Testis (tissue), 3 donors: ENCODE measurements around the gene MCC. TPM values are rescaled to one million over a fixed set of nuclear protein-coding genes. Genes with fewer than 3 reads are reported as not detected.

Experiments used
- DNase-seq: peaks from one replicate; pipeline ENCODE4 v3.0.0-alpha.2; 2019
- H3K27ac ChIP-seq, 2 donors: fragments of 200-600 bp; sonication (generic); one replicate each; pipeline ENCODE4 v1.5.1; 2019
- H3K27me3 ChIP-seq: fragments of 200-600 bp; sonication (generic); one replicate; pipeline ENCODE4 v1.5.1; 2019
- H3K36me3 ChIP-seq: fragments of 200-600 bp; sonication (generic); one replicate; pipeline ENCODE4 v1.5.1; 2017; ENCODE audit warnings: low read depth; ENCODE audit errors: missing control alignments
- H3K4me1 ChIP-seq: fragments of 200-600 bp; sonication (generic); one replicate; pipeline ENCODE4 v1.5.1; 2019
- H3K4me3 ChIP-seq, 2 donors: fragments of 200-600 bp; sonication (generic); one replicate each; pipeline ENCODE4 v1.5.1; 2017 to 2019
- H3K9me3 ChIP-seq: fragments of 200-600 bp; sonication (generic); one replicate; pipeline ENCODE4 v1.5.1; 2017
- POLR2A ChIP-seq: fragments of 450-650 bp; IDR thresholded peaks from one replicate; pipeline ENCODE4 v1.6.1; 2017; ENCODE audit warnings: antibody characterized with exemption, mild to moderate bottlenecking, moderate library complexity
- WGBS, 2 donors: methylation state at CpG; one replicate each; pipeline ENCODE4 v1.1.5; 2018; 5-methylcytosine and 5-hydroxymethylcytosine counted together
- intact Hi-C: fragments of 100-400 bp; cut with DNase I; formaldehyde crosslinking; loops from one replicate; pipeline ENCODE4 v1.15.1; 2023; ENCODE audit warnings: low total_unique reads
- polyA plus RNA-seq: library from polyadenylated mRNA; stranded (reverse); fragments of 350-450 nt; fragmentation: Illumina TruSeq; extraction: RNeasy Lipid Tissue Mini Kit (QIAGEN cat#74804); gene quantifications from one replicate; pipeline ENCODE4 v1.2.3, GENCODE V29; 2014; ENCODE audit warnings: low read depth, low replicate concordance; ENCODE audit not compliant: insufficient read depth
- total RNA-seq, 2 donors: library from RNA; depleted of rRNA; stranded (reverse); fragments of >200 nt; gene quantifications; one replicate each; pipeline ENCODE4 v1.2.3, GENCODE V29; 2016
- TF ChIP-seq, protein P1 (sequence below), 3 experiments: fragments of 450-650 bp in 2 of 3; fragments of 200-600 bp in 1 of 3; sonication (generic) in 1 of 3; IDR thresholded peaks; one replicate each; pipeline ENCODE4 v1.5.1; 2016 to 2019; ENCODE audit warnings: antibody characterized with exemption in 3 of 3, mild to moderate bottlenecking in 2 of 3, moderate library complexity in 1 of 3

The MCC gene
- total and polyA plus RNA-seq, 3 donors from 2014 or later = 7.1 to 23.7 (median 21.4) TPM

DNA sequence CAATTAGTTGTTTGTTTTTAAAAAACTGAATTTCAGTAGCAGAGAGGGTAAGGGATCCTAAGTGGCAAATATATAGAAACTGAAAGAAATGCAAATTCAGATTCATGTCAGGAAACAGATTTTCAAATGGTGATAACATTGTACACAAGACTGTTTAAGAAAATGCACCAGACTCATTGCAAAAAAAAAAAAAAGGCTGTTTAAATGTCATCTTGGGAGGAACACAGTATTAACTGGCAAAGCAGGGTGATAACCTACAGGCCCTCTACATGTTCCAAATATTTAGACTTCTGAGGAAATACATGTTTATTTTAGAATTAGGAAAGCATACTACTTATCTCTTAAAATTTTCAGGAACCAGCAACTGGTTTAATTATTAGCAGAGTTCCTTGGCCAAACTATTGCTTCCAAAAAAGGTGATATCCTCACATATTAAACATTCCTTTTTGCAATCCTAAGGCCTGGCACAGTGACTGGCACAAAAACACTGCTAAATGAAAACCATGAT is 167.9 kb downstream of the MCC start:
- no peak overlapping the region for H3K4me3 ChIP-seq
- TF ChIP-seq POLR2A = no peak
- TF ChIP-seq, protein P1, sequence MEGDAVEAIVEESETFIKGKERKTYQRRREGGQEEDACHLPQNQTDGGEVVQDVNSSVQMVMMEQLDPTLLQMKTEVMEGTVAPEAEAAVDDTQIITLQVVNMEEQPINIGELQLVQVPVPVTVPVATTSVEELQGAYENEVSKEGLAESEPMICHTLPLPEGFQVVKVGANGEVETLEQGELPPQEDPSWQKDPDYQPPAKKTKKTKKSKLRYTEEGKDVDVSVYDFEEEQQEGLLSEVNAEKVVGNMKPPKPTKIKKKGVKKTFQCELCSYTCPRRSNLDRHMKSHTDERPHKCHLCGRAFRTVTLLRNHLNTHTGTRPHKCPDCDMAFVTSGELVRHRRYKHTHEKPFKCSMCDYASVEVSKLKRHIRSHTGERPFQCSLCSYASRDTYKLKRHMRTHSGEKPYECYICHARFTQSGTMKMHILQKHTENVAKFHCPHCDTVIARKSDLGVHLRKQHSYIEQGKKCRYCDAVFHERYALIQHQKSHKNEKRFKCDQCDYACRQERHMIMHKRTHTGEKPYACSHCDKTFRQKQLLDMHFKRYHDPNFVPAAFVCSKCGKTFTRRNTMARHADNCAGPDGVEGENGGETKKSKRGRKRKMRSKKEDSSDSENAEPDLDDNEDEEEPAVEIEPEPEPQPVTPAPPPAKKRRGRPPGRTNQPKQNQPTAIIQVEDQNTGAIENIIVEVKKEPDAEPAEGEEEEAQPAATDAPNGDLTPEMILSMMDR (IDR thresholded peaks at IDR 0.05) = no peak
- intact Hi-C loops = no loop called here
- H3K27me3 ChIP-seq = no peaks in the 10 kb centered on the region
- H3K4me1 ChIP-seq = no peaks in the 10 kb centered on the region
- H3K27ac ChIP-seq = no peak overlapping the region
- no peak for DNase-seq
- no peaks in the 10 kb centered on the region for H3K9me3 ChIP-seq
- H3K36me3 ChIP-seq = no peaks in the 10 kb centered on the region

DNA sequence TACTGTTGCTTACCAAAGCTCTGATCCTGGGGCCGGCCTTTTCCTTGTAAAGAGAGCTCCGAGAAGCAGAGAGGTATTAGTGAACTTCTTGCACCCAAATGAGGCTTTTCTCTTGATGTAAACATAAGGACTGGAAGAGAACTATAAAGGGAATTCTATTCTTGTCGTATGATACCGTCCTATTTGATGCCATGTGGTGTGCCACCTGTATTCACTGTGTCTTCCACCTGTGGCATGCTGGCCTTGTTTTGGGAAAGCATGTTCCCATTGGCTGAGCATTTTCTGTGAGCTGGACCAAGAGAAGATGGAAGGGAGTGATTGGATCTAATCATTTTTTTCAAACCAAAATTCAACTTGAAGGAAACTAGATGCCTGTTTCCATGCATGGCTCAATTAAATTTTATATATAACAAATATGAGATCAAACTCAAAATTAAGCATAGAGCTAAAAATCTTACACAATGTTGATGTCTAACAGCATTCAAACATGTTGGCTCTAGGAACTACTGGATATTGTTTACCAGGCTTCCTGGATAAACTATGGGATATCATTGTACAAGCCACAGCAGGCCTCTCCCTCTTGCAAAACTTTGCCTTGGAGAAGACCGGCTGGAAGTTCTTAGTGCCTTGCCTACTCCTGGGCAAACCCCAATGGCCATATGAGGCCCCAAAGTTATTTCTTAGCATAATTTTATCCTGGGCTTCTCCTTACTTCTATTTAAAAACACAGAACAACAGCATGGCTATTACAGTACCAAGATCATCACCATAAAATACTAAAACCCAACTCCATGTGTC is 168.8 kb downstream of the MCC start:
- no peaks in the 10 kb centered on the region for H3K9me3 ChIP-seq
- TF ChIP-seq, protein P1 (IDR thresholded peaks at IDR 0.05) = no peak
- TF ChIP-seq POLR2A = no peak
- no peaks in the 10 kb centered on the region for H3K4me1 ChIP-seq
- H3K27me3 ChIP-seq = no peaks in the 10 kb centered on the region
- H3K4me3 ChIP-seq = no peak overlapping the region
- H3K27ac ChIP-seq = no peak overlapping the region
- no peaks in the 10 kb centered on the region for H3K36me3 ChIP-seq
- DNase-seq = no peak
- WGBS, 2 donors = 93 to 96% methylated on average over 5 of the region's 5 CpGs
- intact Hi-C loops = no loop called here

DNA sequence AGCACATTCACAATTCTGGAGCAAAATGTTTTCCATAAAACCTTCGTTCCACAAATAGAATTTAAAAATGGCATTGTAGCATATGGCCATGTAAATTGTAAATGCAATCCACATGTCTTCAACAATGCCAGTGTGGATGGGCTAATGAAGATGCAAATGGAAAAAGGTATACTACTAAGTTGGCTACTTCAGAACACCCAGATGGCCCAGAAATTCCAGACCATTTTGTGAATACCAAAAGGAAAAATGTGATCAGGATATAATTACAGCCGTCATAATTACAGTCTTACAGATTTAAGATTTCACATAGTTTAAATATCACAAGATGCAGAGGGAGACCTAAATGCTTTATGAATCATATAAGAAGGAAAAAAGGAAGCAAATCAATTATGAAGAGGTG is 170.6 kb downstream of the MCC start:
- DNase-seq = no peak
- Histone ChIP-seq H3K4me3 (no peak overlapping the region), H3K9me3 (no peaks in the 10 kb centered on the region), H3K27me3 (no peaks in the 10 kb centered on the region), H3K36me3 (no peaks in the 10 kb centered on the region), H3K27ac (no peak overlapping the region), H3K4me1 (no peaks in the 10 kb centered on the region)
- intact Hi-C loops = no loop called here
- TF ChIP-seq, protein P1 (IDR thresholded peaks at IDR 0.05) = no peak
- no peak for TF ChIP-seq POLR2A
- WGBS, 2 donors = 92 to 95% methylated on average over 2 of the region's 2 CpGs

DNA sequence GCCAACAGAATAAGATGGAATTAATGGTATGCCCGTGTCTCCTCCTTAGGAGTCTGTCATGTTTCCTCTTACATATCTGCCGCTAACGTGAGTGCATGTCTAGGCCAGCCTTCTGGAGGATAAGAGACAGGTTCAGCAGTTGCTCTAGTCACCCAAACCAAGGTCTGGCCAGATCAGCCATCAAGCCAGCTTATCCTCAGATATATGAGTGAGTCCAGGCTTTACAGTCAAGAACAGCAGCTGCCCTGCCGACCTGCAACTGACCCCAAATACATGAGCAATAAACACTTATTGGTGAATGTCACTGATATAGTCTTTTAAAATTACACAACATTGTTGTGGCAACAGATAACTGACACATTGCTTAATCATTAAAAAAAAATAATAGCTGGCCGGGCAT is 177.0 kb downstream of the MCC start:
- 83 to 92% methylated on average over 5 of the region's 5 CpGs for WGBS, 2 donors
- TF ChIP-seq, protein P1 (IDR thresholded peaks at IDR 0.05) = no peak
- no peak for TF ChIP-seq POLR2A
- no peak for DNase-seq
- H3K27ac ChIP-seq = no peak overlapping the region
- no peaks in the 10 kb centered on the region for H3K27me3 ChIP-seq
- intact Hi-C loops = no loop called here
- H3K4me1 ChIP-seq = no peaks in the 10 kb centered on the region
- no peaks in the 10 kb centered on the region for H3K9me3 ChIP-seq
- no peak overlapping the region for H3K4me3 ChIP-seq
- no peaks in the 10 kb centered on the region for H3K36me3 ChIP-seq

DNA sequence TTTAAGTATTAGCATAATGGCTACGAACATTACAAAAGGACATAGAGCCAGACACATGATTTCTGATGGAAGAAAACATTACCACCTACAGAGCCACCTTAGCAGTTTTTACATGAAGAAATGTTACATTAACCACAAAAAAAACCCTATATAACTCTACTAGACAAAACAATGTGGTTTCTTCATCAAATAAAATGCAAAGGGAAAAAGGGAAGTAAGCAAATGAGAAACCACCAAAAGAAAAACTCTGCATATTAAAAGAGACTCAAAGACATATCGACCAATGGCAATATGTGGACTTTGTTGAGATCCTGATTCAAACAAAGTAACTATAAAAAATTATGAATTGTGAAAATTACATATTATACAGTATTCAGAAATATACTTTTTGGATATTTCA is 186.1 kb downstream of the MCC start:
- Histone ChIP-seq H3K4me3 (no peak overlapping the region), H3K27me3 (no peaks in the 10 kb centered on the region), H3K27ac (no peak overlapping the region), H3K9me3 (no peaks in the 10 kb centered on the region), H3K36me3 (no peaks in the 10 kb centered on the region), H3K4me1 (no peaks in the 10 kb centered on the region)
- TF ChIP-seq POLR2A = no peak
- TF ChIP-seq, protein P1 (IDR thresholded peaks at IDR 0.05) = no peak
- 90 to 96% methylated on average over 2 of the region's 2 CpGs for WGBS, 2 donors
- intact Hi-C loops = no loop called here
- no peak for DNase-seq
